H1 (cell line): ENCODE data around the gene SLIT3. TPM values are rescaled to one million over a fixed set of nuclear protein-coding genes. Genes with fewer than 3 reads are reported as not detected.

Experiments
- CTCF ChIA-PET: fragments of 300-600 bp; sonication (Branson Sonifier 250); formaldehyde crosslinking; loops from one replicate; lab custom pipeline; 2021; ENCODE audit not compliant: partially characterized antibody; lab: Charles Lee
- POLR2A ChIA-PET: fragments of 300-600 bp; sonication (Branson Sonifier 250); formaldehyde crosslinking; loops from one replicate; lab custom pipeline; 2021; ENCODE audit warnings: inconsistent platforms; ENCODE audit not compliant: partially characterized antibody; lab: Charles Lee
- DNase-seq, 2 experiments: peaks; one replicate each; pipeline versions ENCODE4 v3.0.0 to v3.0.0-alpha.2; 2010 to 2022; ENCODE audit warnings: low spot score in 2 of 2, low read depth in 1 of 2, mixed read lengths in 1 of 2
- FAIRE-seq: peaks from 2 replicates; lab custom pipeline; 2011; peaks lifted over from hg19 to GRCh38; lab: Jason Lieb, UNC
- H2AFZ ChIP-seq: 2 replicates; pipeline ENCODE4 v1.8.1; 2012; ENCODE audit warnings: low read length, inconsistent platforms
- H2AK5ac ChIP-seq: 2 replicates; pipeline ENCODE4 v1.6.1; 2013; ENCODE audit warnings: low read depth, low read length
- H2BK120ac ChIP-seq: replicated peaks from 2 replicates; pipeline ENCODE3; 2013; ENCODE audit warnings: low read depth, low read length, inconsistent platforms
- H2BK12ac ChIP-seq: 2 replicates; pipeline ENCODE4 v1.6.1; 2013; ENCODE audit warnings: low read depth, low read length
- H2BK15ac ChIP-seq: 2 replicates; pipeline ENCODE4 v1.6.1; 2013; ENCODE audit warnings: low read length
- H2BK20ac ChIP-seq: 2 replicates; pipeline ENCODE4 v1.6.1; 2013; ENCODE audit warnings: low read length
- H2BK5ac ChIP-seq: 2 replicates; pipeline ENCODE4 v1.6.1; 2013; ENCODE audit warnings: low read depth, low read length
- H3K14ac ChIP-seq: 2 replicates; pipeline ENCODE4 v1.6.1; 2013; ENCODE audit warnings: inconsistent platforms; ENCODE audit not compliant: insufficient read length
- H3K18ac ChIP-seq: 2 replicates; pipeline ENCODE4 v1.6.1; 2013; ENCODE audit warnings: low read length; ENCODE audit errors: extremely low read depth
- H3K23ac ChIP-seq: 2 replicates; pipeline ENCODE4 v1.6.1; 2013; ENCODE audit warnings: inconsistent platforms; ENCODE audit not compliant: insufficient read length
- H3K23me2 ChIP-seq: 2 replicates; pipeline ENCODE4 v1.6.1; 2013; ENCODE audit warnings: low read depth, low read length
- H3K27ac ChIP-seq: 2 replicates; pipeline ENCODE4 v1.6.1; 2011; ENCODE audit warnings: low read depth, low read length, inconsistent platforms
- H3K27me3 ChIP-seq, 4 experiments: replicated peaks in 1 of 4; 1 replicate in 1 of 4; 2 replicates in 3 of 4; pipeline versions ENCODE4 v1.6.1 to v1.8.1; 2011 to 2013; ENCODE audit warnings: low read length in 3 of 4, mild to moderate bottlenecking in 3 of 4, inconsistent platforms in 2 of 4, mixed read lengths in 2 of 4, moderate library complexity in 1 of 4; ENCODE audit not compliant: control insufficient read depth in 3 of 4, insufficient read depth in 3 of 4; ENCODE audit errors: extremely low read depth in 1 of 4
- H3K36me3 ChIP-seq, 4 experiments: 2 replicates each; pipeline versions ENCODE4 v1.6.1 to v1.8.1; 2011 to 2013; ENCODE audit warnings: mild to moderate bottlenecking in 4 of 4, low read length in 3 of 4, moderate library complexity in 2 of 4, control low read depth in 1 of 4, inconsistent platforms in 1 of 4; ENCODE audit not compliant: insufficient read depth in 4 of 4, control insufficient read depth in 2 of 4
- H3K4ac ChIP-seq: replicated peaks from 2 replicates; pipeline ENCODE3; 2013; ENCODE audit warnings: low read length, low read depth, mixed read lengths, inconsistent platforms; ENCODE audit not compliant: insufficient read length
- H3K4me1 ChIP-seq, 4 experiments: replicated peaks in 1 of 4; 1 replicate in 1 of 4; 2 replicates in 3 of 4; pipeline versions ENCODE4 v1.6.1 to v1.8.1; 2011 to 2013; ENCODE audit warnings: low read length in 3 of 4, inconsistent platforms in 2 of 4, mixed read lengths in 1 of 4; ENCODE audit not compliant: insufficient read depth in 4 of 4, control insufficient read depth in 3 of 4
- H3K4me2 ChIP-seq, 2 experiments: 2 replicates each; pipeline versions ENCODE4 v1.6.1 to v1.8.1; 2011 to 2013; ENCODE audit warnings: low read depth in 2 of 2, low read length in 2 of 2, control low read depth in 1 of 2, inconsistent platforms in 1 of 2, mild to moderate bottlenecking in 1 of 2; ENCODE audit not compliant: insufficient read depth in 1 of 2
- H3K4me3 ChIP-seq, 4 experiments: fragments of 200-600, 300-600 bp in 1 of 4; sonication (generic), shearing (Covaris generic), sonication (Bioruptor Twin) in 1 of 4; 2 replicates each; pipeline versions ENCODE4 v1.5.1 to v1.8.1; 2011 to 2016; ENCODE audit warnings: low read length in 4 of 4, low read depth in 3 of 4, control low read depth in 2 of 4, inconsistent platforms in 2 of 4, mild to moderate bottlenecking in 2 of 4, mixed read lengths in 1 of 4, moderate library complexity in 1 of 4; ENCODE audit not compliant: insufficient read depth in 2 of 4; ENCODE audit errors: extremely low read depth in 1 of 4
- H3K56ac ChIP-seq: replicated peaks from 2 replicates; pipeline ENCODE3; 2013; ENCODE audit warnings: low read depth, mild to moderate bottlenecking, mixed read lengths, low read length, inconsistent platforms; ENCODE audit not compliant: insufficient read length
- H3K79me1 ChIP-seq: 2 replicates; pipeline ENCODE4 v1.6.1; 2013; ENCODE audit warnings: low read depth, low read length, control low read depth
- H3K79me2 ChIP-seq, 2 experiments: 2 replicates each; pipeline versions ENCODE4 v1.6.1 to v1.8.1; 2012 to 2013; ENCODE audit warnings: low read length in 2 of 2, mild to moderate bottlenecking in 2 of 2, inconsistent platforms in 1 of 2; ENCODE audit not compliant: insufficient read depth in 2 of 2, control insufficient read depth in 1 of 2
- H3K9ac ChIP-seq, 4 experiments: replicated peaks in 1 of 4; 1 replicate in 1 of 4; 2 replicates in 3 of 4; pipeline versions ENCODE4 v1.6.1 to v1.8.1; 2011 to 2013; ENCODE audit warnings: low read depth in 3 of 4, low read length in 3 of 4, control low read depth in 2 of 4, mild to moderate bottlenecking in 2 of 4, moderate library complexity in 2 of 4, inconsistent platforms in 1 of 4; ENCODE audit errors: extremely low read depth in 1 of 4
- H3K9me3 ChIP-seq, 2 experiments: 2 replicates each; pipeline versions ENCODE4 v1.6.1 to v1.8.1; 2012 to 2013; ENCODE audit warnings: mild to moderate bottlenecking in 2 of 2, moderate library complexity in 2 of 2, control low read depth in 1 of 2, inconsistent platforms in 1 of 2, low read depth in 1 of 2, low read length in 1 of 2, mixed read lengths in 1 of 2; ENCODE audit not compliant: insufficient read depth in 2 of 2
- H4K20me1 ChIP-seq, 2 experiments: replicated peaks in 1 of 2; 2 replicates each; pipeline versions ENCODE3 to v1.8.1; 2011 to 2013; ENCODE audit warnings: inconsistent platforms in 2 of 2, low read length in 2 of 2, mild to moderate bottlenecking in 1 of 2; ENCODE audit not compliant: insufficient read depth in 2 of 2, control insufficient read depth in 1 of 2
- H4K5ac ChIP-seq: 2 replicates; pipeline ENCODE4 v1.6.1; 2013; ENCODE audit warnings: low read length, low read depth, mixed read lengths, inconsistent platforms; ENCODE audit not compliant: insufficient read length
- H4K8ac ChIP-seq: 2 replicates; pipeline ENCODE4 v1.8.0; 2013; ENCODE audit warnings: mild to moderate bottlenecking, moderate library complexity, low read length, inconsistent platforms; ENCODE audit not compliant: insufficient read depth; ENCODE audit errors: extremely low read depth
- H4K91ac ChIP-seq: replicated peaks from 2 replicates; pipeline ENCODE3; 2013; ENCODE audit warnings: low read length, mixed read lengths, inconsistent platforms; ENCODE audit not compliant: insufficient read length
- WGBS, 2 experiments: shearing (Covaris generic) in 1 of 2; methylation state at CpG; one replicate each; pipeline versions ENCODE4 v1.1.6 to v1.1.7; 2013 to 2015; ENCODE audit warnings: low lambda C conversion rate in 2 of 2, mixed read lengths in 2 of 2, inconsistent platforms in 1 of 2, low coverage in 1 of 2, missing lambda C conversion rate in 1 of 2; ENCODE audit not compliant: insufficient replicate concordance in 2 of 2, insufficient coverage in 1 of 2, insufficient read length in 1 of 2; ENCODE audit errors: extremely low coverage in 1 of 2, missing lambda C conversion rate in 1 of 2; 5-methylcytosine and 5-hydroxymethylcytosine counted together
- polyA plus RNA-seq, 7 experiments: library from polyadenylated mRNA; depleted of rRNA in 3 of 7; stranded (reverse) in 5 of 7; unstranded in 2 of 7; fragments of >200 nt in 5 of 7; fragments of 200-250 nt in 2 of 7; gene quantifications; 1 replicate in 5 of 7; 2 replicates in 1 of 7; 4 replicates in 1 of 7; pipeline versions ENCODE4 v1.2.1 to v1.2.3, GENCODE V29; 2011 to 2013; ENCODE audit warnings: missing spikeins in 2 of 7, mixed read lengths in 2 of 7
- total RNA-seq: library from RNA; stranded (reverse); fragmentation: NEBNext Ultra II Directional; extraction: Animal tissue kit (Norgen Biotek cat#: 25700); gene quantifications from 2 replicates; pipeline ENCODE4 v1.2.1, GENCODE V29; 2021

SLIT3 gene
- total and polyA plus RNA-seq, 2 of the 8 experiments (the other 6 are each of a cell fraction or from before 2014, with no cell fraction given), result 1.1 to 1.2 TPM

DNA sequence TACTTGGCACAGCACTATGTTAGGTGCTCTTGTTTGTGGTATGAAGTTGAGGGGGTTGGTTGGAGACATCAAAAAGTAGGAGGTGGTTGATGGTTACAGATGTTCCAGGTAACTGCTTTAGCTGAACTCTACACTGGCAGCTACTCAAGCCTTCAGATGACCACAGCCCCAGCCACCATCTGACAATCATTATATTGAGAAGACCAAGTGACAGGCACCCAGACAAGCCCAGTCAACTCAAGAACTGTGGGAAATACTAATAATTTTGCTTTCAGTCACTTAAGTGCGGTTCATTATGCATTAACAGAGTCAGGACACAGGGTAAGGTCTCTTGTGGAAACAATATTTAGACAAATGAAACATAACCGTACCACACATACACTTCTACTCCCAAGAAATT lies 38.9 kb upstream of the SLIT3 start:
- CTCF ChIA-PET, result interaction anchor here (0.9 to 1.3 kb wide), 3 partner anchors 37 to 209 kb away, joined by 3 to 4 read pairs (median 3); no protein-coding TSS in a partner anchor
- H2BK120ac ChIP-seq, result no peak overlapping the region

More for the DNA sequence above, 38.9 kb upstream of the SLIT3 start:
- Histone ChIP-seq H3K56ac (no peak overlapping the region), H2AK5ac (no peak overlapping the region), H3K4me3 (no peak overlapping the region), H4K91ac (no peak overlapping the region), H3K79me2 (no peaks in the 10 kb centered on the region), H3K4ac (no peak overlapping the region), H2BK20ac (no peak overlapping the region), H3K4me1 (peaks cover 0 to 2% (median 0%) of the 10 kb centered on the region in 4 experiments; a peak in 1 of 7 replicates), H3K23ac (no peak overlapping the region), H3K27me3 (no peaks in the 10 kb centered on the region; a peak in 1 of 7 replicates), H2BK5ac (no peak overlapping the region), H4K5ac (no peak overlapping the region), H2AFZ (no peak overlapping the region), H3K18ac (no peak overlapping the region), H4K20me1 (no peaks in the 10 kb centered on the region), H3K36me3 (no peaks in the 10 kb centered on the region), H3K9ac (no peak overlapping the region), H3K9me3 (no peaks in the 10 kb centered on the region), H2BK12ac (no peak overlapping the region), H2BK15ac (no peak overlapping the region), H3K4me2 (no peak overlapping the region), H3K23me2 (no peaks in the 10 kb centered on the region), H4K8ac (no peak overlapping the region), H3K79me1 (no peaks in the 10 kb centered on the region), H3K14ac (no peak overlapping the region), H3K27ac (no peak overlapping the region)
- no peak for FAIRE-seq
- no peak for DNase-seq
- WGBS, 2 experiments, result 83% methylated on average over 2 of the region's 2 CpGs; no CpG with 5 or more reads in 1 of the 2 experiments
- POLR2A ChIA-PET, result no interaction called here
